Urinary bladder (tissue), 4 donors: ENCODE measurements around the gene RPL21. TPM values are rescaled to one million over a fixed set of nuclear protein-coding genes. Genes with fewer than 3 reads are reported as not detected.

Source experiments
- DNase-seq: peaks from one replicate; pipeline ENCODE4 v3.0.0-alpha.2; 2015; ENCODE audit errors: extremely low spot score
- H3K27ac ChIP-seq: one replicate; pipeline ENCODE4 v1.5.1; 2013; ENCODE audit warnings: low read depth, mild to moderate bottlenecking, moderate library complexity
- H3K36me3 ChIP-seq: one replicate; pipeline ENCODE4 v1.6.1; 2013; ENCODE audit warnings: mild to moderate bottlenecking, moderate library complexity; ENCODE audit not compliant: insufficient read depth
- H3K4me1 ChIP-seq: one replicate; pipeline ENCODE4 v1.6.1; 2013; ENCODE audit warnings: mild to moderate bottlenecking, moderate library complexity; ENCODE audit not compliant: insufficient read depth
- H3K4me3 ChIP-seq: one replicate; pipeline ENCODE4 v1.5.1; 2013; ENCODE audit warnings: low read depth, low read length
- WGBS: extraction: QIAGEN DNeasy Blood & Tissue Kit; methylation state at CpG from one replicate; pipeline ENCODE4 v1.1.7; 2013; 5-methylcytosine and 5-hydroxymethylcytosine counted together
- polyA plus RNA-seq: library from polyadenylated mRNA; stranded (reverse); fragments of 200-250 nt; gene quantifications from one replicate; pipeline ENCODE4 v1.2.3, GENCODE V29; 2013
- small RNA-seq: library from RNA; depleted of rRNA; stranded (forward); fragments of <200 nt; gene quantifications from one replicate; pipeline ENCODE3, GENCODE V24; 2014
- total RNA-seq: library from RNA; depleted of rRNA; stranded (reverse); fragments of >200 nt; gene quantifications from one replicate; pipeline ENCODE4 v1.2.3, GENCODE V29; 2014
- donor health status: healthy with polysubstance abuse.
- donor health status: healthy.

The RPL21 gene
- total and polyA plus RNA-seq, 2 donors = 1,344 to 2,169 TPM

GRCh38 chr13:27304099-27304498 is 52.7 kb downstream of the RPL21 start:
- Histone ChIP-seq H3K4me3 (no peak overlapping the region), H3K27ac (no peak overlapping the region), H3K4me1 (no peaks in the 10 kb centered on the region), H3K36me3 (no peaks in the 10 kb centered on the region)
- WGBS = 95% methylated on average over 4 of the region's 4 CpGs
- DNase-seq = no peak

- H3K36me3 ChIP-seq = no peaks in the 10 kb centered on the region
- H3K4me1 ChIP-seq = no peaks in the 10 kb centered on the region
- no peak for DNase-seq
- 67% methylated on average over 2 of the region's 2 CpGs for WGBS
- H3K4me3 ChIP-seq = no peak overlapping the region
- no peak overlapping the region for H3K27ac ChIP-seq
These were observed 53.3 kb downstream of the RPL21 start for GRCh38 chr13:27304611-27305010.

Small RNA genes within 50 kb of the gene (small RNA-seq; reads per million reads assigned to genes)
- not detected for gene SNORA27
- gene SNORD102 = not detected

Other genes with a start within 250 kb of the RPL21 start
- 45.0 TPM for gene USP12, start 79.7 kb upstream of the RPL21 start, total RNA-seq
- 21.8 TPM for gene USP12, start 79.7 kb upstream of the RPL21 start, polyA plus RNA-seq
- gene RASL11A, start 19.3 kb downstream of the RPL21 start, total RNA-seq = 8.8 TPM
- 44.4 TPM for gene RASL11A, start 19.3 kb downstream of the RPL21 start, polyA plus RNA-seq
- gene GTF3A, start 173.1 kb downstream of the RPL21 start, total RNA-seq = 67.8 TPM
- gene GTF3A, start 173.1 kb downstream of the RPL21 start, polyA plus RNA-seq = 117 TPM
- 54.6 TPM for gene MTIF3, start 199.0 kb downstream of the RPL21 start, total RNA-seq
- gene MTIF3, start 199.0 kb downstream of the RPL21 start, polyA plus RNA-seq = 51.1 TPM